Parathyroid adenoma (tissue), 2 donors: ENCODE data around the gene RADIL.
"Not testable (repeated sequence)": the region's sequence is repeated elsewhere in the genome, so short reads cannot be mapped to it uniquely, and the experiment has no call there.

Source experiments
- H2AFZ ChIP-seq: fragments of 300-600 bp; sonication (generic); one replicate; pipeline ENCODE4 v1.7.0; 2017; ENCODE audit warnings: antibody characterized with exemption, mild to moderate bottlenecking
- H3K27ac ChIP-seq: fragments of 300-600 bp; sonication (generic); one replicate; pipeline ENCODE4 v1.7.0; 2017
- H3K27me3 ChIP-seq: fragments of 300-600 bp; sonication (generic); one replicate; pipeline ENCODE4 v1.7.0; 2017; ENCODE audit warnings: low read length; ENCODE audit not compliant: control insufficient read depth, insufficient read depth
- H3K36me3 ChIP-seq: fragments of 300-600 bp; sonication (generic); one replicate; pipeline ENCODE4 v1.7.0; 2017; ENCODE audit warnings: low read length; ENCODE audit not compliant: control insufficient read depth, insufficient read depth
- H3K4me1 ChIP-seq: fragments of 300-600 bp; sonication (generic); one replicate; pipeline ENCODE4 v1.7.0; 2017; ENCODE audit warnings: control low read depth
- H3K4me2 ChIP-seq: fragments of 300-600 bp; sonication (generic); one replicate; pipeline ENCODE4 v1.7.0; 2017; ENCODE audit warnings: low read length
- H3K4me3 ChIP-seq: fragments of 300-600 bp; sonication (generic); one replicate; pipeline ENCODE4 v1.7.0; 2017; ENCODE audit warnings: low read depth, low read length
- H3K79me2 ChIP-seq: fragments of 300-600 bp; sonication (generic); one replicate; pipeline ENCODE4 v1.7.0; 2017; ENCODE audit warnings: control low read depth
- H3K9ac ChIP-seq: fragments of 300-600 bp; sonication (generic); one replicate; pipeline ENCODE4 v1.7.0; 2017; ENCODE audit warnings: mild to moderate bottlenecking
- H3K9me3 ChIP-seq: fragments of 300-600 bp; sonication (generic); one replicate; pipeline ENCODE4 v1.7.0; 2017; ENCODE audit warnings: low read length; ENCODE audit not compliant: control insufficient read depth
- TF ChIP-seq, protein P1 (sequence below): fragments of 300-600 bp; sonication (generic); IDR thresholded peaks from one replicate; pipeline ENCODE4 v1.7.0; 2017; ENCODE audit warnings: antibody characterized with exemption, mild to moderate bottlenecking
- donor health status: primary hyperparathyroidism.

Gene RADIL

DNA sequence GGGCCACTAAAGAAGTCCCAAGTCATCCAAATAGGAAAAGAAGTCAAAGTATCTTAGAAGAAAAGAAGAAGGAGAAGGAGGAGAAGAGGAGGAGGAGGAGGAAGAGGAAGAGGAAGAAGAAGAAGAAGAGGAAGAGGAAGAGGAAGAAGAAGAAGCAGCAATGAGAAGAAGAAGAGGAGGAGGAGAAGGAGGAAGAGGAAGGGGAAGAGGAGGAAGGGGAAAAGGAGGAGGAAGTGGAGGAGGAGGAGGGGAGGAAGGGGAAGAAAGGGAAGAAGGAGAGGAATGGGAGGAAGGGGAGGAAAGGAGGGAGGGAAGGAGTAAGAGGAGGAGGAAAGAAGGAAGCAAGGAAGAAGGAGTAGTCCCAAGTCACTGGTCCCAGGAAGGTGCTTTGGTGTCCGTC lies 21.7 kb upstream of the RADIL start:
- no peak overlapping the region for H3K9ac ChIP-seq
- no peaks in the 10 kb centered on the region for H3K36me3 ChIP-seq
- H3K4me1 ChIP-seq, result no peaks in the 10 kb centered on the region
- no peak overlapping the region for H3K4me2 ChIP-seq
- H3K27ac ChIP-seq, result no peak overlapping the region
- H3K9me3 ChIP-seq, result no peaks in the 10 kb centered on the region
- H3K27me3 ChIP-seq, result peaks cover 6% of the 10 kb centered on the region
- H2AFZ ChIP-seq, result no peak overlapping the region
- TF ChIP-seq, protein P1, sequence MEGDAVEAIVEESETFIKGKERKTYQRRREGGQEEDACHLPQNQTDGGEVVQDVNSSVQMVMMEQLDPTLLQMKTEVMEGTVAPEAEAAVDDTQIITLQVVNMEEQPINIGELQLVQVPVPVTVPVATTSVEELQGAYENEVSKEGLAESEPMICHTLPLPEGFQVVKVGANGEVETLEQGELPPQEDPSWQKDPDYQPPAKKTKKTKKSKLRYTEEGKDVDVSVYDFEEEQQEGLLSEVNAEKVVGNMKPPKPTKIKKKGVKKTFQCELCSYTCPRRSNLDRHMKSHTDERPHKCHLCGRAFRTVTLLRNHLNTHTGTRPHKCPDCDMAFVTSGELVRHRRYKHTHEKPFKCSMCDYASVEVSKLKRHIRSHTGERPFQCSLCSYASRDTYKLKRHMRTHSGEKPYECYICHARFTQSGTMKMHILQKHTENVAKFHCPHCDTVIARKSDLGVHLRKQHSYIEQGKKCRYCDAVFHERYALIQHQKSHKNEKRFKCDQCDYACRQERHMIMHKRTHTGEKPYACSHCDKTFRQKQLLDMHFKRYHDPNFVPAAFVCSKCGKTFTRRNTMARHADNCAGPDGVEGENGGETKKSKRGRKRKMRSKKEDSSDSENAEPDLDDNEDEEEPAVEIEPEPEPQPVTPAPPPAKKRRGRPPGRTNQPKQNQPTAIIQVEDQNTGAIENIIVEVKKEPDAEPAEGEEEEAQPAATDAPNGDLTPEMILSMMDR, result no peak
- H3K79me2 ChIP-seq, result no peaks in the 10 kb centered on the region
- no peak overlapping the region for H3K4me3 ChIP-seq

DNA sequence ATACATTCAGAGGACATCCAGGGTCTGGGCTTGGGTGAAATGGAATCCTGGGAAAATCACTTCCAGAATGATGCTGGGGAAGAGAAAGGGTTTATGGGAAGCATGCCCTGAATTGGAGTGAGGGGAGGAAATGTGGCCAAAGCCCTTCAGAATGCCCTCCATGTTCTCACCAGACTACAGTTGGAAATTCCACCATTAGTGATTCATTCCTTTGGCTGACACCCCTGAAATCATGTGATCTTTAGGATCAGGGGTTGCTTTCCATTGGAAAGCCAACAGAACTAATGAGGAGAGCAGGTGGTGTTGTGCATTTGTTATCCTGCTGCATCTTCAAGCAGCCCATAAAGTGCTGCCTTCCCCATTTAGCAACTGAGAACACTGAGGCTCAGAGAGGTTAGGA lies 20.8 kb upstream of the RADIL start:
- no peaks in the 10 kb centered on the region for H3K36me3 ChIP-seq
- no peak overlapping the region for H3K4me2 ChIP-seq
- no peaks in the 10 kb centered on the region for H3K9me3 ChIP-seq
- no peak overlapping the region for H3K4me3 ChIP-seq
- H2AFZ ChIP-seq, result no peak overlapping the region
- H3K4me1 ChIP-seq, result no peaks in the 10 kb centered on the region
- TF ChIP-seq, protein P1, result no peak
- H3K27ac ChIP-seq, result no peak overlapping the region
- H3K27me3 ChIP-seq, result peaks cover 6% of the 10 kb centered on the region
- no peak overlapping the region for H3K9ac ChIP-seq
- no peaks in the 10 kb centered on the region for H3K79me2 ChIP-seq

DNA sequence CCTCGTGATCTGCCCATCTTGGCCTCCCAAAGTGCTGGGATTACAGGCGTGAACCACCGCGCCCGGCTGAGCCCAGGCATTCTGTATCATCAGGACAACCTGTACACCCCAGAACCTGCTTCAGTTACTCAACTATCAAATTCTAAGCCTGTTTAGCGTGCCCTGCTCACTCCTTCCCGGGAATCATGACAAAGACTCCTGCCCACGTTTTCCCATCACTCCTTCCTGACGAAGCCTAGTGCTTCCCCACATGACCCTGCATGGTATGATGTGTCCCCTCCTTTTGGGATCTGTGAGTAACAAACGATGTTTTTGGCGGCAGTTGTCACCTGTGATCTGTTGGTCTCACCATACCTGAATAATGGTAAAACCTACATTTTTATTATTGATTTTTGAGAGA lies 12.2 kb upstream of the RADIL start:
- no peaks in the 10 kb centered on the region for H3K27me3 ChIP-seq
- no peaks in the 10 kb centered on the region for H3K36me3 ChIP-seq
- no peak overlapping the region for H2AFZ ChIP-seq
- no peak overlapping the region for H3K4me2 ChIP-seq
- no peak overlapping the region for H3K4me3 ChIP-seq
- H3K27ac ChIP-seq, result no peak overlapping the region
- no peak overlapping the region for H3K9ac ChIP-seq
- TF ChIP-seq, protein P1, result no peak
- H3K4me1 ChIP-seq, result no peaks in the 10 kb centered on the region
- H3K9me3 ChIP-seq, result no peaks in the 10 kb centered on the region
- no peaks in the 10 kb centered on the region for H3K79me2 ChIP-seq

DNA sequence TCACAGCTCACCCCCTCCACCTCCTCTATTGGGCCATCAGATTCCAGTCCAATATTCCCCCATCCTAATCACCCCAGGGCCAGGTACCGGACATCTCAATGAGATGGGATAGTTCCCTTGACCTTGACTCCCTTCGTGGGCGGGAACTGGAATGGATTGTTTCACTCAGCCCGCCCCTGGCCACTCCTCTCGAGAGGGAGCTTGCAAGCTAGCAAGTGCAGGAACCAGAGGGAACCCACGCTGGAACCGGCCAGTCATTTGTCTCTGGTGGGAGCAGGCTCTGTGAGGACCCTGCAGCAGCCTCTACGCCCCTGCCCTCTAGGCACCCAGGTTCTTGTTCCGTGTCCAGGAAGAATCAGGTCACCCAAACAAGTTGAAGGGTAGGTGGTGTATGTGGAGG lies 11.0 kb upstream of the RADIL start:
- TF ChIP-seq, protein P1, result no peak
- H3K4me2 ChIP-seq, result no peak overlapping the region
- H3K79me2 ChIP-seq, result no peaks in the 10 kb centered on the region

DNA sequence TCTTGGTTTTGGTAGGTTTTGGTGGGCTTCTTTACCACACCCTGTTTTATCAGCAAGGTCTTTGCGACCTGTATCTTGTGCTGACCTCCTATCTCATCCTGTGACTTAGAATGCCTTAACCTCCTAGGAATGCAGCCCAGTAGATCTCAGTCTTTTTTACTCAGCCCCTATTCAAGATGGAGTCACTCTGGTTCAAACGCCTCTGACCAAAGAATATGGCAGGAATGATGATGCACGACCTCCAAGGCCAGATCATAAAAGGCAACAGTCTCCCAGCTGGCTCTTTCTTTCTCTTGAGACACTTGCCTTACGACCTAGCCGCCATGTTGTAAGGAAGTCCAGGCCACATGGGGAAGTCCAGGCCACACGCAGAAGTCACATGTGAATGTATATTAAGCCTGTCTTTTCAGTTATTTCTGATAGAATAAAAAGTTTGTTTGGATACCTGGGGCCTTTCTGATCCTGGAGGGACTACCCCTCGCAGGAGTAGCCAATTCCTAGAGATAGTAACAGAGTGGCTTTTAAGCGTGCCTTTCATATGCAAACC lies 10.5 kb upstream of the RADIL start:
- no peaks in the 10 kb centered on the region for H3K27me3 ChIP-seq
- no peaks in the 10 kb centered on the region for H3K79me2 ChIP-seq
- H3K4me2 ChIP-seq, result no peak overlapping the region
- no peak overlapping the region for H3K4me3 ChIP-seq
- H3K36me3 ChIP-seq, result no peaks in the 10 kb centered on the region
- H3K4me1 ChIP-seq, result no peaks in the 10 kb centered on the region
- H3K9ac ChIP-seq, result no peak overlapping the region
- H3K27ac ChIP-seq, result no peak overlapping the region
- TF ChIP-seq, protein P1, result no peak
- no peak overlapping the region for H2AFZ ChIP-seq
- H3K9me3 ChIP-seq, result no peaks in the 10 kb centered on the region

More for the DNA sequence above, 11.0 kb upstream of the RADIL start:
- H3K4me3 ChIP-seq, result no peak overlapping the region
- H3K4me1 ChIP-seq, result no peaks in the 10 kb centered on the region
- H3K9ac ChIP-seq, result no peak overlapping the region
- no peak overlapping the region for H2AFZ ChIP-seq
- H3K9me3 ChIP-seq, result no peaks in the 10 kb centered on the region
- H3K27me3 ChIP-seq, result no peaks in the 10 kb centered on the region
- H3K36me3 ChIP-seq, result no peaks in the 10 kb centered on the region
- H3K27ac ChIP-seq, result no peak overlapping the region

DNA sequence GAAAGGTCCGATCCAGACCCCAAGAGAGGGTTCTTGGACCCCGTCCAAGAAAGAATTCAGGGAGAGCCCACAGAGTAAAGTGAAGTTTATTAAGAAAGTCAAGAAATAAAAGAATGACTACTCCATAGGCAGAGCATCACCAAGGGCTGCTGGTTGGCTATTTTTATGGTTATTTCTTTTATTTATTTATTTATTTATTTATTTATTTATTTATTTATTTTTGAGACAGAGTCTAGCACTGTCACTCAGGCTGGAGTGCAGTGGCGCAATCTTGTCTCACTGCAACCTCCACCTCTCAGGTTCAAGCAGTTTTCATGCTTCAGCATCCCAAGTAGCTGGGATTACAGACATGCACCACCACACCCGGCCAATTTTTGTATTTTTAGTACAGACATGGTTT lies 9.7 kb upstream of the RADIL start:
- H3K36me3 ChIP-seq, H3K4me2 ChIP-seq, H3K9ac ChIP-seq, H3K27ac ChIP-seq, H2AFZ ChIP-seq, H3K4me3 ChIP-seq, H3K4me1 ChIP-seq, H3K9me3 ChIP-seq, H3K79me2 ChIP-seq, H3K27me3 ChIP-seq: not testable (repeated sequence)

DNA sequence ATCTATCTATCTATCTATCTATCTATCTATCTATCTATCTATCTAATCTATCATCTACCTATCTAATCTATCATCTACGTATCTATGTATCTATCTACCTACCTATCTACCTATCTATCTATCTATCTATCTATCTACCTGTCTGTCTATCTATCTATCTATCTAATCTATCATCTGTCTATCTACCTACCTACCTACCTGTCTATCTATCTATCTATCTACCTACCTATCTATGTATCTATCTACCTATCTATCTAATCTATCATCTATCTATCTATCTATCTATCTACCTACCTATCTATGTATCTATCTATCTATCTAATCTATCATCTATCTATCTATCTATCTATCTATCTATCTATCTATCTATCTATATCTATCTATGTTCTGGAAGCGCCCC lies 8.0 kb upstream of the RADIL start:
- H3K27ac ChIP-seq, H2AFZ ChIP-seq, H3K4me3 ChIP-seq, H3K9me3 ChIP-seq, H3K9ac ChIP-seq, H3K27me3 ChIP-seq, H3K36me3 ChIP-seq, H3K4me1 ChIP-seq, H3K79me2 ChIP-seq, H3K4me2 ChIP-seq: not testable (repeated sequence)
